HG03565 (cell line): ENCODE results near the gene TMEM39A.

Source experiments
- ATAC-seq: cut with Tn5 transposase; IDR thresholded peaks from one replicate; pipeline ENCODE4 v1.9.1; 2021; ENCODE audit warnings: mild to moderate bottlenecking, moderate library complexity; ENCODE audit not compliant: unreplicated experiment

TMEM39A gene

GRCh38 chr3:119457246-119457645, 6.2 kb downstream of the TMEM39A start:
- ATAC-seq, result no peak

GRCh38 chr3:119456469-119456868, 6.9 kb downstream of the TMEM39A start:
- no peak for ATAC-seq

DNA sequence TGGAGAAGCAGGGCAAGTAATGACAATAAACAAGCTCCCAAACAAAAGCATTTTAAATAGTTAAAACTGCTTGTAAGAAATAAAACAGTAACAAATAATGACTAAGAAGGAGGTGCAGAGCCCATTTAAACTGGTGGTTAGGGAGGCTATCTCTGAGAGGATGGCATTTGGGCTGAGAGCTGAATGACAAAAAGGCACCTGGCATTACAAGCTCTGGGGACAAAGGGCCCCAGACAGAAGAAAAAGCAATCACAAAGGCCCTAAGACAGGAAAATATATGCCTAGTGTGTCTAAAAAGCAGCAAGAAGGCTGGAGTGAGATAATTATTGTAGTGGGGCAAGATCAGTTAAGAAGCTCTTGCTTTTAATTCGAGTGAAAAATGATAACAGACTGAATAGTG, 9.6 kb downstream of the TMEM39A start:
- no peak for ATAC-seq

DNA sequence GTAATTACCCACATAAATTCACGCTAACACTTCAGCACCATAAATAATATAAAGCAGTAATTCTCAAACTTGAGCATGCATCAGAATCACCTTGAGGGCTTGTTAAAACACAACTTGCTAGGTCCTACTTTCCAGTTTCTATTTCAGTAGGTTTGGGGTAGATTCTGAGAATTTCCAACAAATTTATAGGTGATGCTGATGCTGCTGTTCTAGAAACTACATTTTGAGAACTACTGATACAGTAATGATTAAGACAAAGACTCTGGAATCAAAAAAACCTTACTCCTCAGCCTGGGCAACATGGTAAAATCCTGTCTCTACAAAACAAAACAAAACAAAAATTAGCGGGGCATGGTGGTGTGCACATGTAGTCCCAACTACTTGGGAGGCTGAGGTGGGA, 18.8 kb downstream of the TMEM39A start:
- ATAC-seq, result no peak

DNA sequence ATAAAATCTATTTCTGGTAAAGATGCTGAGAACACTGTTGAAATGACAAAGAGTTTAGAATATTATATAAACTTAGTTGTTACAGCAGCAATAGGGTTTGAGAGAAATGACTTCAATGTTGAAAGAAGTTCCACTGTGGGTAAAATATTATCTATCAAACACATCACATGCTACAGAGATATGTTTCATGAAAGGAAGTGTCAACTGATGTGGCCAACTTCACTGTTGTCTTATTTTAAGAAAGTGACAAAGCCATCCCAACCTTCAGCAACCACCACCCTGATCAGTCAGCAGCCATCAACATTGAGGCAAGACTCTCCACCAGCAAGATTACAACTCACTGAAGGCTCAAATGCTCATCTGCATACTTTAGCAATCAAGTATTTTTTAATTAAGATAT, 20.2 kb downstream of the TMEM39A start:
- no peak for ATAC-seq

GRCh38 chr3:119437691-119438258, 25.6 kb downstream of the TMEM39A start:
- no peak for ATAC-seq

GRCh38 chr3:119436977-119437376, 26.4 kb downstream of the TMEM39A start:
- ATAC-seq, result no peak

DNA sequence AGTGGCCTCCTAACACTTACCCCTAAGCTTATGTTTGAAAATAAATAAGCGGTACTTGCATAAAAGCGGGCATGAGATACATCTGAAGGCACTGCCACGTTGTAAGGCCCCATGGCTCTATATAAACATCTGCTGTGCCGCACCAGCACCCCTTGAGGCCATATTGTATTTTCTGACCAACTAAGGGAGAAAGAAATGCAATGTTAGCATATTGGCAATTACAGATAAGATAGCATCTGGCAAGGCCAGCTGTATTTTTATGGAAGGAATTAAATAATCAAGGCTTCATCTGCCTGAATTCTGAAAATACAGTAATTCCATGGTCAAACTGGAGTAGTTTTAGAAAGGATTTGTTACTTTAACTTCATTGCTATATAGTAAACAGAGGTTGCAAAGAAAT, 28.7 kb downstream of the TMEM39A start:
- ATAC-seq, result no peak

DNA sequence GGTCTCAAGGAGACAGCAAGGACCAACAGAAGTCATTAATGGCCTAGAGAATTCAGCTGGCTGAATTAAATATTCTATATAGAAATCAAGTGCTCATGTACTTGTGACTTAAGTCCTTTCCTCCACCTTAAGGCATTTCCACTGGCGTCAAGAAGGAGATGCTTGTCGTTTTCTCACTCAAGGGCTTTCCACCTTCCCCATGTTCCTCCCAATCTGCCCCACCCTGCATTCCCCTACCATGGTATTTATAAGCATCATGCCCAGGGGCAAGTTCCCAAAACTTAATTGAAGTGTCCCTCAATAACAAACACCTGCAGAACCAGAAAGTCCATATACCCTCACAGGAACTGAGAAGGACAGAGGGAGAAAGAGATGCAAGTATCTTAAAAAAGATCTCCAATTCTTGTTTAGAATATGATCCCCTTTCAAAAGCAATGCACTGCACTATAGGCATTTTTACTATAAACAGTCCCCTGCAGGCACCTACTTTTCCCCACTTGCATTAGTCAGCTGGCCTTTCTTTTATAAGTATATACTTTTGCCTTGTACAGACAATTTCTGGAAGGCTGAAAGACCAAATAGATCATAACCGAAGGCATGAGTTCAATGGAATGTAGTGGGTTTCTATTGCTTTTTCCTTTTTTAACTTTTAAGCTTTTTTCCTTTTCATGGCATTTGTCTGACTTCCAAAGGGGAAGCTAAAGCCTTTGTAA, 29.6 kb downstream of the TMEM39A start:
- ATAC-seq, result no peak

GRCh38 chr3:119428538-119428937, 34.9 kb downstream of the TMEM39A start:
- no peak for ATAC-seq

GRCh38 chr3:119427669-119428068, 35.7 kb downstream of the TMEM39A start:
- no peak for ATAC-seq

DNA sequence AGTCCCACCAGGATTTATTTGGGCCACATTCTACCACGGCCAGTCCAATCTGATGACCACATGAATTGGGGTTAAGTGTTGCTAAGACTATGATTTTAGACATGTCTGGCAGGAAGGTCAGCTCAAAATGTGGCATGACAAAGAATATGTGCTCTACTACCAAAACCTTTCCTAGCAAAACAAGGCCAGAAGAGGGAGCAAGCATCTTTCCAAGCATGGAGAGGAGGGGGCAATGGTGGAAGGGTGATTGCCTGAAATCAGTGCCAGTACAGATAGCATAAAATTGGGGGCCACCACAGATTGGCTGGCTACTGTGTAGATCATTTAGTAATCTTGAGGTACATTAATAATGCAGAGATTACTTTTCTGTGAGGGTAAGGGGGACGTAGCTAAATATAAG, 43.2 kb downstream of the TMEM39A start:
- no peak for ATAC-seq

- no peak for ATAC-seq
Observed at GRCh38 chr3:119418641-119419040, 44.8 kb downstream of the TMEM39A start.

DNA sequence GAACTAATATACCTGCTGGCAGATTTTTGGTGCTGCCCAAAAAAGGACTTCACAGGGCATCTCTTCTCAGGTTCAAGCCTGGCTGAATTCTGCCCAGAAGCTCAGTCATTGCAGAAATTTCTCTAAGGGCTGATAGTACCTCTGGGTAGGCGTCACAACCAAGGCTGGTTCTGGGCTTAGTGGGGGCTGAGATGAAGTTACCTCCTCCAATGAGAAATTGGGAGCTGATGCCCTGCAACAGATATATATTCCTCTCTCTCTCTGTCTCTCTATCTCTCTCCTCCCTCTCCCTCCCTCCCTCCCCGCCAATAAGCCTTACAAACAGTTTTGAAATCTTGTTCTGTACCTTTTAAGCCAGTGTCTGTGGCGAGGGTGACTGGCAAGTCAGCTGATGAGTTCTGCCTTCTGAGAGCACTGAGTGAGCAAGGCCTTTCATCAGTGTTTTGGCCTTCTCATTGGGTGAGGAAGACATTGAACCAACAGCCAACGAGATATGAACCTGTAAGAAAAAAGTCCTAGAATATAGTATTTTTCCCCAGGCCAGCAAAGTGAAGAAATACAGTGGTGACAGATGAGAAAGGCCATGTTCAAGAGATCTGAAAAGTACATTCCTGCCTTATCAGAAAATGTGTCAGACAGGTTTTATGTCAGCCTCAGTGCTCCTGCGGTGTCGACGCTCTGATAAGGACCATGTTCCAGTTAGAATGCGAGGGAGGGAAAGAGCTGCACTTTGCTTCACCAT, 45.5 kb downstream of the TMEM39A start:
- ATAC-seq, result no peak

GRCh38 chr3:119416873-119417272, 46.5 kb downstream of the TMEM39A start:
- ATAC-seq, result no peak

DNA sequence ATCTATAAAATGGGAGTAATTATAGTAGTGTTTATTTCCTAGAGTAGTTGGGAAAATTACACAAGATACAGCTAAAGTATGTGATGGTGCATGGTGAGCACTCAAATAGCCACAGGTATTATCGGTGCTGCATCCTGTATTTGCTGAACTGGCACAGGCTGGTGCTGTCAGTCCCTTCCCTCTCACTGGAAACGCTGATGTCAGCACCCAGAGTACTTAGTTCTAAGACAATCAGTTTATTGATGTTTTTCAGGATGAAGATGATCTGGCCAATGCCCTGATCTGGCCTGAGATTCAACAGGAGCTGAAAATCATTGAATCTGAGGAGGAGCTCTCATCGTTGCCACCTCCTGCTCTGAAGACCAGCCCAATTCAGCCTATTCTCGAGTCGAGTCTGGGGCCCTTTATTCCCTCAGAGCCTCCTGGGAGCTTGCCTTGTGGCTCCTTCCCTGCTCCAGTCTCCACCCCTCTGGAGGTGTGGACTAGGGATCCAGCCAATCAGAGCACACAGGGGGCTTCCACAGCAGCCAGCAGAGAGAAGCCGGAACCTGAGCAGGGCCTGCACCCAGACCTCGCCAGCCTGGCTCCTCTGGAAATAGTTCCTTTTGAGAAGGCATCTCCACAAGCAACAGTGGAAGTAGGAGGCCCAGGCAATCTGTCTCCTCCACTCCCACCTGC, 49.7 kb downstream of the TMEM39A start:
- ATAC-seq, result no peak

GRCh38 chr3:119409844-119410243, 53.6 kb downstream of the TMEM39A start:
- no peak for ATAC-seq

DNA sequence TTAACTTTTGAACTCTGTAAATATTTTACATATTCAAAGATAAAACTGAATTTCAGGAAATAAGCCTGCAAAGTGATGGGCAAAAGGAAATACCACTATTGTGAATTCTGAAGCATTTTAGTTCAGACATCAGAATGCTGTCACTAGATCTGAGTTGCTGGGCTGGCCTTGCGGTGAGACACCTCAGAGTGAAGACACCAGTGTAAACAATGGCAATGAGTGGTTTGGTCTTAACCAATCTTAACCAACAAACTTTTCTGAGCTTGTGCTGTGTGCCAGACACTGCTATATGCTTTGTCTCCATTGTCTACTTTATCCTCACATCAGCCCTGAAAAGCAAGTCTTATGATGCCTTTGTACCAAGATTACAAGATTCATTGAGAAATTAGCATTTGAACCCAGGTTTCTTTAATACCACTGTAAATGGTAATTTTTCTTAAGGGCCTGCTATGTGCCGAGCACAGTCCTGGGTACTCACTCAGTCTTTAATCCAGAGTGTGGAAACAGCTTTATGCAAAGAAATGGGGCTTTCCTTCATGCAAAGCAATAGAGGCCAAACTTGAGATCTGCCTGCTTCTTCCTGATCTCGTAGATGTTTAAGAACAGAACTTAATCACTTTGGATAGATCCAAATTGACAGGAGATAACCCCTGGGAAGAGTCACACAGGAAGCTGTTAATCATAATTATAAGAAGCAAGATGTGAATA, 55.0 kb downstream of the TMEM39A start:
- ATAC-seq, result peak; percentile 59

GRCh38 chr3:119405315-119405714, 58.1 kb downstream of the TMEM39A start:
- ATAC-seq, result no peak

GRCh38 chr3:119403201-119403600, 60.2 kb downstream of the TMEM39A start:
- no peak for ATAC-seq

DNA sequence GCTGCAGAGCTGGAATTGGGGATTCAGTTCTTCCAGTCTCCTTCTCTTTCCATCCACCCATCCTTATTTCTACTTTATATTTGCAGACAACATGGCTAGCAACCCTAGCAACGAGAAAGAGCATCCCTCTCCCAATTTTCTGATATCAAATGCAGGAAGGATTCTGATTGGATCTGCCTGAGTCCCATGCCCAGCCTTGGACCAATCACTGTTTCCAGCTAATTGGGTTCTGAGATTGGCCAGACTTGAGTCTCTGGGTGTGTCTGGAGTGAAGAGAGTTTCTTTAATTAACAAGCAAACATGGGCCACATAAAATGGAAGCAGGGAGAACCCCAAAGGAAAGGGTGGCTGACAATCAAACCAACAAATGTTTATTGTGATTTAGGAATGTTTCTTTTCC, 60.6 kb downstream of the TMEM39A start:
- no peak for ATAC-seq
